HG02610 (cell line): ENCODE results near the gene PLPP2.
"Not testable (repeated sequence)": the region's sequence is repeated elsewhere in the genome, so short reads cannot be mapped to it uniquely, and the experiment has no call there.

ENCODE experiments used
- ATAC-seq: cut with Tn5 transposase; IDR thresholded peaks from one replicate; pipeline ENCODE4 v1.9.1; 2021; ENCODE audit warnings: mild to moderate bottlenecking, moderate library complexity; ENCODE audit not compliant: unreplicated experiment

Gene PLPP2

DNA sequence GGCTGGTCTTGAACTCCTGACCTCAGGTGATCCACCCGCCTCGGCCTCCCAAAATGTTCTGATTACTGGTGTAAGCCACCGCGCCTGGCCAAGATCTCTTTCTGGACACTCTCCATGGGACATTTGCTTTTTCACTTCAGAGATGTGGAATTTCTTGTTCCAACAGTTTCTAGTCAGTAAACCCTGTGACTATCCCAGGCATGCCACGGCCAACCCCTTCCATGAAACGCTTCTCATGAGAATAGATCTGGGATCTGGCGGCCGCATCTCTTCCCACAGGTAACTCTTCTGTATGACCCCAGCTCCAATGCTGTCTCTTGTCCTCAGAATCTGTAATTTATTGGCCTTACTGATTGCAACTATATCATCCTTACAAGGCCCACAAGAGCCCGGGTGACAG lies 16.2 kb downstream of the PLPP2 start:
- ATAC-seq = no peak

DNA sequence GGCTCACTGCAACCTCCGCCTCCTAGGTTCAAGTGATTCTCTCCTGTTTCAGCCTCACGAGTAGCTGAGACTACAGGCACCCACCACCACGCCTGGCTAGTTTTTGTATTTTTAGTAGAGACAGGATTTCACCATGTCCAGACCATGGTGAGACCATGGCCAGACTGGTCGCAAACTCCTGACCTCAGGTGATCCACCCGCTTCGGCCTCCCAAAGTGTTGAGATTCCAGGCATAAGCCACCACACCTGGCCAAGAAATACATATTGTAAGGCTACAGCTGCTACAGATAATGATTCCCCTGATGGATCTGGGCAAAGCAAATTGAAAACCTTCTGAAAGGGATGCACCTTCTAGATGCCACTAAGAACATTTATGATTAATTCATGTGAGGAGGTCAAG lies 17.8 kb downstream of the PLPP2 start:
- ATAC-seq = no peak

DNA sequence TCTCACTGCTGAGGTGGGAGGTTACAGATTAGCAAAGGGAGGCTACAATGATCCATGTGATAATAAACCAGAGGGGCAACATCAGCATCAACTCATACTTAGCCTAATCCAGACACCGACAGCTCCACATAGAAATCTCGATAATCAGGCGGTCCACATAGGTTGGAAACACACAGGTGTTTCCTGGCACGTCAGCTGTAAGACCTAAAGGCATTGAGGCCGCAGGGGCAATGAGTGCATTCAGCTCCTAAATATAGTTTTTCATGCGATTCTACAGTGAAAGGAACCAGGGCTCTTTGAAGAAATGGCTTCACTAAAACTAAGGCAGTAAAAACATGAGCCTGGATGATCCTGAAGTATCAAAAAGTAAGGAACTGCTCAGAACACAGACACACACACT lies 19.3 kb downstream of the PLPP2 start:
- no peak for ATAC-seq

DNA sequence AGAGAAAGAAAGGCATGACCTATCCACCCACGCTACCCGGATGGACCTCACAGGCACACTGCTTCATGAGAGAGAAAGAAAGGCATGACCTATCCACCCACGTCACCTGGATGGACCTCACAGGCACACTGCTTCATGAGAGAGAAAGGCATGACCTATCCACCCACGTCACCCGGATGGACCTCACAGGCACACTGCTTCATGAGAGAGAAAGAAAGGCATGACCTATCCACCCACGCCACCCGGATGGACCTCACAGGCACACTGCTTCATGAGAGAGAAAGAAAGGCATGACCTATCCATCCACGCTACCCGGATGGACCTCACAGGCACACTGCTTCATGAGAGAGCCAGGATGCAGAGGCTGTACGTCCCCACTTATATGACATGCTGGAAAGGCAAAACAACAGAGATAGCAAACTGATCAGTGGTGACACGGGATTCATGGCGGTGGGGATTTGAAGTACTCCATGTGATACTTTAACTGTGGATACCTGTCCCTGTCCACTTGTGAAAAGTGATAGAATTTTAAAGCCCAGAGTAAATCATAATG lies 20.4 kb downstream of the PLPP2 start:
- ATAC-seq = not testable (repeated sequence)

DNA sequence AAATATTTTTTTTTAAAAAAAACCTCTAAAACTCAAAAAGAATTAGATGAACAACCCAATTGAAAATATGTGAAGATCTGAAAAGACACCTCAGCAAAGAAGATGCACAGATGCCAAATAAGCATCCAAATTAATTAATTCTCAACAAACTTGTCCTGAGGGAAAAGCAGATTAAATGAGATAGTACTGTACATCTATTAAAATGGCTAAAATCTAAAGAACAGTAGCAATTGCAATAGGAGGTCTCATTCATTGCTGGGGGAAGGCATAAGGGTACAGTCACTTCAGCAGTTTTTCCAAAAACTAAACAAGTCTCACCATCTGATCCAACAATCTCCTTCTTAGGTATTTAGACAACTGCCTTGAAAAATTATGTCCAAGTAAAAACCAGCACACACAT lies 22.0 kb downstream of the PLPP2 start:
- ATAC-seq = no peak

DNA sequence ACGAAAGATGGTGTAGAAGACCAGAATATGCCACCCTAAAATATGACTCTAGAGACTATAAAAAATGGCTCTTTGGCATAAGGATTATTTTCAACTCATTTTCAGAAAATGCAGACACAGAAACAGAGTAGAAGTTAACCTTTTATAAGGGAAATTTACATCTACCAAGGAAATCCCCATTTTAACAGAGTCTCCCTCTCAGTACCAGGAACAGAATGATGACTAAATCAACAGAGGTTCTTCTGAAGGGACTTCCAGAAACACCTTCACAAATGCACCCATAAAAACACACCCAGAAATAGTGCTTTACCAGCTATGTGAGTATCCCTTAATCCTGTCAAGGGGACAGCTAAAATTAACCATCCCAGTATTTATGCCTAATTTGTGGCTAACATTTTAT lies 29.1 kb downstream of the PLPP2 start:
- ATAC-seq = no peak

DNA sequence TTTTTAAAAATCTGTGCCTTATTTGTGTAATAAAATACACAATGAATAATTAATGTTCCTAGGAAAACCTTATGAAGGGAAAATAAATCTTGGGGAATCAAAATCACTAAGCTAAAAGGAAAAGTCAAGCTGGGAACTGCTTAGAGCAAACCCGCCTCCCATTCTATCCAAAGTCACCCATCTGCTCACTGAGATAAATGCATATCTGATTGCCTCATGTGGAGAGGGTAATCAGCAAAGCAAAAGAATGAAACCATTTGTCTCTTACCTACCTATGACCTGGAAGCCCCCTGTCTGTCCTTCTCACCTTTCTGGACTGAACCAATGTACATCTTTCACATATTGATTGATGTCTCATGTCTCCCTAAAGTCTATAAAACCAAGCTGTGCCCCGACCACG lies 34.4 kb downstream of the PLPP2 start:
- ATAC-seq = not testable (repeated sequence)

DNA sequence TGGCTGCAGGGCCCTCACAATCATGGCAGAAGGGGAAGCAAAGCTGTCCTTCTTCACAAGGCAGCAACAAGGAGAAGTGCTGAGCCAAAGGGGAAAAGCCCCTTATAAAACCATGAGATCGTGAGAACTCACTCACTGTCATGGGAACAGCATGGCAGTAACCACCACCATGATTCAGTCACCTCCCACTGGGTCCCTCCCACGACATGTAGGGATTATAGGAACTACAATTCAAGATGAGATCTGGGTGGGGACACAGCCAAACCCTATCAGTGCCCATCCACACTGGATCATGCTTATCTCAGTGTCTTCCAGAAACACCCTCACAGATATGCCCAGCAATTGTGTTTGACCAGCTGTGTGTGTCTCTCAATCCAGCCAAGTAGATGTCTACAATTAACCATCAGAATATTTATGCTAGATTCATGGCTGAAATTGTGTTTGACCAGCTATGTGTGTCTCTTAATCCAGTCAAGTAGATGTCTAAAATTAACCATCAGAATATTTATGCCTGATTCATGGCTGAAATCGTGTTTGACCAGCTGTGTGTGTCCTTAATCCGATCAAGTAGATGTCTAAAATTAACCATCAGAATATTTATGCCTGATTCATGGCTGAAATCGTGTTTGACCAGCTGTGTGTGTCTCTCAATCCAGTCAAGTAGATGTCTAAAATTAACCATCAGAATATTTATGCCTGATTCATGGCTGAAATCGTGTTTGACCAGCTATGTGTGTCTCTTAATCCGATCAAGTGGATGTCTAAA lies 38.6 kb downstream of the PLPP2 start:
- ATAC-seq = not testable (repeated sequence)

DNA sequence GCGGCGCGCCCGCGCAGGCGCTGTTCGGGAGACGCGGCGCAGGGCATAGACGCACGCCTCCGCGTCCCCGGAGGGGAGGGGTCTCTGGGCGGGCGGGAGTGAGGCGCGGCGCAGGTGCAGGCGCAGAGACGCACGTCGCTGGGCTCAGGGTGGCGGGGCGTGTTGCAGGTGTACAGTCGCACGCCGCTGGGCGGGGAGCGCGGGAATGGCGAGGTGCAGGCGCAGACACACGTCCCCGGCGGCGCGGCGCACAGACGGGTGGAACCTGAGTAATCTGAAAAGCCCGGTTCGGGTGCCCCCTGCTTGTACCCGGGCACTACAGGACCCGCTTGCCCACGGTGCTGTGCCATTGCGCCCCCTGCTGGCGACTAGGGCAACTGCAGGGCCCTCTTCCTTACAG lies 44.7 kb downstream of the PLPP2 start:
- no peak for ATAC-seq

DNA sequence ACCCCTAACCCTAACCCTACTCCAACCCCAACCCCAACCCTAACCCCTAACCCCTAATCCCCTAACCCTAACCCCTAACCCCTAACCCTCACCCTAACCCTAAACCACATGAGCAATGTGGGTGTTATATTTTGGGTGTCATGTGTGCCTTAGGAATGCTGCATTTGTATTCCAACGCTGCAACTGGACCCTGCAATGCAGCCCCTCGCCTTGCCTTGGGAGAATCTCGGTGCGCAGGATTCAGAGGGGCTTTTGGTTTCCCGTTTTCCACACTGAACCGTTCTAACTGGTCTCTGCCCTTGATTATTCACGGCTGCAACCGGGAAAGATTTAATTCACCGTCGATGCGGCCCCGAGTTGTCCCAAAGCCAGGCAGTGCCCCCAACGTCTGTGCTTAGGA lies 45.3 kb downstream of the PLPP2 start:
- not testable (repeated sequence) for ATAC-seq

DNA sequence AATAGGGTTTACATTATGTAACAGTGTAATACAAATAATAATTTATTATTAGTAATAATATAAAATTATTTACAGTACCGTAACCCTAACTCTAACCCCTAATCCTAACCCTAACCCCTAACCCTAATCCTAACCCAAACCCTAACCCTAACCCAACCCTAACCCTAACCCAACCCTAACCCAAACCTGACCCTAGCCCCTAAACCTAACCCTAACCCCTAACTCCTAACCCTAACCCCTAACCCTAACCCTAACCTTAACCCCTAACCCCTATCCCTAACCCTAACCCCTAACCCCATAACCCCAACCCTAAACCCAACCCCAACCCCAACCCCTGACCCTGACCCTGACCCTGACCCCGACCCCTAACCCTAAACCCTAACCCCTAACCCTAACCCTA lies 45.7 kb downstream of the PLPP2 start:
- no peak for ATAC-seq
